HG03457 (cell line): ENCODE data around the gene RNF180.
"Not testable (repeated sequence)": the region's sequence is repeated elsewhere in the genome, so short reads cannot be mapped to it uniquely, and the experiment has no call there.

ENCODE experiments used
- ATAC-seq: cut with Tn5 transposase; IDR thresholded peaks from one replicate; pipeline ENCODE4 v1.9.1; 2021; ENCODE audit warnings: moderate number of reproducible peaks; ENCODE audit not compliant: unreplicated experiment

Gene RNF180

GRCh38 chr5:64269164-64269563 is 103.5 kb downstream of the RNF180 start:
- no peak for ATAC-seq

GRCh38 chr5:64273276-64273675 is 107.6 kb downstream of the RNF180 start:
- no peak for ATAC-seq

GRCh38 chr5:64285188-64286130 is 119.8 kb downstream of the RNF180 start:
- ATAC-seq, result no peak

- ATAC-seq, result no peak
Measured at GRCh38 chr5:64286381-64286780, 120.7 kb downstream of the RNF180 start.

DNA sequence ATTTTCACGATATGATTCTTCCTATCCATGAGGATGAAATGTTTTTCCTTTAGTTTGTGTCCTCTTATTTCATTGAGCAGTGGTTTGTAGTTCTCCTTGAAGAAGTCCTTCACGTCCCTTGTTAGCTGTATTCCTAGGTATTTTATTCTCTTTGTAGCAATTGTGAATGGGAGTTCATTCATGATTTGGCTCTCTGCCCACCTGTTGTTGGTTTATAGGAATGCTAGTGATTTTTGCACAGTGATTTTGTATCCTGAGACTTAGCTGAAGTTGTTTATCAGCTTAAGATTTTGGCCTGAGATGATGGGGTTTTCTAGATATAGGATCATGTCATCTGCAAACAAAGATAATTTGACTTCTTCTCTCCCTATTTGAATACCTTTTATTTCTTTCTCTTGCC is 122.9 kb downstream of the RNF180 start:
- ATAC-seq, result not testable (repeated sequence)

DNA sequence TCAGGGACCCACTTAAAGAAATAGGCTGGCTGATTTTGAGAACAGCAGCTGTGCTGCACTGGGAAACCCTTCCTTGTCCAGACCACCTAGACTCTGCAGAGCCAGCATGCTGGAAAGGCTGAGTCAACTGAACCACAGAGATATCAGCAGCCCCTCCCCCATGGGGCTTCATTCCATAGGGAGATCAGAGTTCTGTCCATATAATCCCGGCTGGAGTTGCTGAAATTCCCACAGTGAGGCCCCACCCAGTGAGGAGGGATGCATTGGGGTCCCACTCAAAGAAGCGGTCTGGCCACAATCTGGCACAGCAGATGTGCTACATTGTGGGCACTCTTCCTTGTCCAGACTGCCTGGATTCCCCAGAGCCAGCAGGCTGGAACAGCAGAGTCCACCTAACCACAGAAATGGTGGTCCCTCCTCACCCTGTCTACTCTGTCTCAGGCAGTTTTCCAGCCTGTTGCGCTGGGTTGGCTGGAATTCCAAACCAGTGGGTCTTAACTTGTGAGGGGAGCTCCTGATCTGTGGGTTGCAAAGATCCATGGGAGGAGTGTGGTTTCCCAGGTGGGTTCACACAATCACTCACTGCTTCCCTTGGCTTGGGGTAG is 127.1 kb downstream of the RNF180 start:
- ATAC-seq, result no peak

DNA sequence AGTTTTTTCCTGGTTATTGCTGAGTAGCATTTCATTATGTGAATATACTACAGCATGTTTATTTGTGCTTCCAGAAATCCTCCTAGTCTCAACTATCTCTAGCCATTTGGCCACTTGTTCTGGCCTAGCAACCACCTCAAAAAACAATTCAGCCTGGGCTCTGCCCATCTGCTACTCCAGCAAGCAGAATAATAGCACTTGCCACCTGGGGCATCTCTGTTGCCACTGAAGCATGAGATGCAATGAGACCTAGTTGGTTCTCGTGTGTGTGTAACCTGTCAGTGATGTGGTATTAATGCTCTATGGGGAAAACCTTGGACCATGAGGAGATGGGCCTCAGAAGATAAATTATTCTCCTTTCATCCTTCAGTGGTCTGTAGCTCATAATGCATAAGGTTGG is 129.5 kb downstream of the RNF180 start:
- ATAC-seq, result no peak

DNA sequence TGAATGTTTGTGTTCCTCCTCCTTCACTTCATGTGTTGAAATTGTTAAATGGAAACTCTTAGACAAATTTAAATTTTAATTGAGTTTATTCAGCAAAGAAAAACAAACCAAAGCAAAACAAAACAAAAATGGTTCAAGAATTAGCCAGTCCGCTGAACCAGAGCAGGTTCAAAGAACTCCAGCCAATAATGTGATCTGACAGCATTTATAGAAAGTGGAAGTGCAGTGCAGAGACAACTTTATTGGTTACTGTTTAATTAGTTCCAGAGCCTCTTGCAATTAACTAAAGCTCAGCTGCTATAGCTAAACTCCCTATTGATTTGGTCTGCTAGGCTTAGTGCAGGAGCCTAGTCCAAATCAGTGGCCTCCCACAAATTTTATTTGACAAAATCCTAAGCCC is 132.9 kb downstream of the RNF180 start:
- no peak for ATAC-seq

GRCh38 chr5:64299805-64300204 is 134.2 kb downstream of the RNF180 start:
- no peak for ATAC-seq

GRCh38 chr5:64301566-64301965 is 135.9 kb downstream of the RNF180 start:
- ATAC-seq, result no peak

GRCh38 chr5:64308135-64308534 is 142.5 kb downstream of the RNF180 start:
- ATAC-seq, result no peak

- ATAC-seq, result no peak
Measured at GRCh38 chr5:64312491-64312890, 146.8 kb downstream of the RNF180 start.

GRCh38 chr5:64315778-64316177 is 150.1 kb downstream of the RNF180 start:
- ATAC-seq, result no peak

DNA sequence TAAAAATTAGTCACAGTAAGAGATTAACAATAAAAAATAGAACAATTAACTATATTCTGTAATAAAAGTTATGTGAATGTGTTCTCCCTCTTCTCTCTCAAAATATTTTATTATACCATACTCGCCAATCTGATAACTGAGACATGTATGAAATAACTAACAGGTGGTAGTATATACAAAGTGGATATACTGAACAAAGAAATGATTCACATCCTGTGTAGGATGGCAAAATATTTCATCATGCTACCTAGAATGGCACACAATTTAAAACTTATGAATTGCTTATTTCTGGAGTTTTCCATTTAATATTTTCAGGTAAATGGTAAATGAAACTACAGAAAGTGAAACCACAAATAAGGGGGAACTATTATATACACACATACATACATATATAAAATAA is 152.5 kb downstream of the RNF180 start:
- no peak for ATAC-seq

- no peak for ATAC-seq
Measured at GRCh38 chr5:64323591-64323990, 157.9 kb downstream of the RNF180 start.

- no peak for ATAC-seq
Measured at GRCh38 chr5:64330728-64331231, 165.1 kb downstream of the RNF180 start.

DNA sequence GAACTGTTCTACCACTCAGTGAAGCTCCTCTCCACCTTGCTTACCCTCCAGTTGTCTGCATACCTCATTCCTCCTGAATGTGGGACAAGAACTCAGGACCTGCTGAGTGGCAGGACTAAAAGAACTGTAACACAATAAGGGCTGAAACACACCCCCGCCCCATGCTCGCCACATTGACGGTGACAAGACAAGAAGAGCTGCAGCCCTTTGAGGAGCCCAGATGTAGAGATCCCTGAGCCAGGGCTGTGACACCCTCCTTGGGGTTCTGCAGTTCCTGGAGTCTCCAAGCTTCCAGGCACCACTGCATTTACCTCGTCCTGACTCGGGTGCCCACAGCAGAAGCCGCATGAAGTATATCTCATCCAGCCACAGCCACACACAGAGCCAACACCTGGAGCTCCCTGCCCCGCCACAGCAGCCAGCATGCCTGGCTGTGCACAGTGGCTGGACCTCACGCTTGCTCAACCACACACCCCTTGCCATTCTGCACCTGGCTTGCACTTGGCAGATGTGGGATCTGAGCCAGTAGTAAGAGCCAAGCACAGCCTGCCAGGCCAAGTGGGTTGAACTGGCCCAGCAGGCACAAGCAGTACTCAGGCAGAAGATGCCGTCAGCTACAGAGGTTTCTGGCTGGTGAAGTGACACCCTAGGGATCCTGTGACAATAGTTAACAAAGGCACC is 166.1 kb downstream of the RNF180 start:
- no peak for ATAC-seq

DNA sequence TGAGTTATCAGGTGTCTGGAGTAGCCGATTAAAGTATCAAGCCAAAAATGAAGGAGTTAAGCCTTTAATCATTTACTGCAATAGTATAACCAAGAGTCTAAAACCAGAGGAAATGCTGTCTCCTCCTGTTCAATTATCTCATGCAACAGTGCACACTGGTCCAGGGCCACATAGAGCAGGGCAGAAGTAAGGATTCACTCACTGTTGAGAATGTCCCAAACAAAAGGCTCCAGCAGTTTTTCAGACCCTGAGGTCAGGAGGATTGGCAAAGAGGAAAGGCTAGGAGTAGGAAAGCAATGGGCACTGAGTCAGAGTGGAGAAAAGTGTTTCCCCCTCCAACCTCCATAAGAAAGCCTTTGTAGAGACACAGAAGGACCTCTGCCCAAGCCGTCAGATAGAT is 168.2 kb downstream of the RNF180 start:
- no peak for ATAC-seq

- ATAC-seq, result no peak
Measured at GRCh38 chr5:64339769-64340168, 174.1 kb downstream of the RNF180 start.

GRCh38 chr5:64340293-64340692 is 174.7 kb downstream of the RNF180 start:
- no peak for ATAC-seq

GRCh38 chr5:64341340-64341739 is 175.7 kb downstream of the RNF180 start:
- ATAC-seq, result no peak

- no peak for ATAC-seq
Measured at GRCh38 chr5:64344501-64344900, 178.9 kb downstream of the RNF180 start.
